HEK293 (cell line): ENCODE results near the gene C1QL4.

Source experiments
- CTCF ChIA-PET: fragments of 350-600 bp; formaldehyde crosslinking; extraction: SDS; loops from one replicate; lab custom pipeline; 2021; ENCODE audit warnings: antibody characterized with exemption; lab: Yijun Ruan, JAX
- POLR2A ChIA-PET: fragments of 300-600 bp; formaldehyde crosslinking; extraction: SDS; loops from one replicate; lab custom pipeline; 2020; ENCODE audit warnings: antibody characterized with exemption, inconsistent platforms; lab: Yijun Ruan, JAX
- H3K27ac ChIP-seq: fragments of 200-500 bp; sonication (Bioruptor generic); 2 replicates; pipeline ENCODE4 v1.5.1; 2014; ENCODE audit warnings: low read depth, low read length, control low read depth, inconsistent platforms; ENCODE audit errors: extremely low read depth
- H3K36me3 ChIP-seq, 2 experiments: fragments of 200-500 bp in 1 of 2; sonication (Bioruptor generic) in 1 of 2; 1 replicate in 1 of 2; 2 replicates in 1 of 2; pipeline ENCODE4 v1.5.1; 2014 to 2017; ENCODE audit warnings: inconsistent platforms in 2 of 2, low read length in 2 of 2; ENCODE audit not compliant: control insufficient read depth in 2 of 2, insufficient read depth in 1 of 2
- H3K4me1 ChIP-seq: fragments of 200-500 bp; sonication (Bioruptor generic); 2 replicates; pipeline ENCODE4 v1.5.1; 2014; ENCODE audit warnings: mild to moderate bottlenecking, low read length, inconsistent platforms; ENCODE audit not compliant: control insufficient read depth, insufficient read depth
- H3K4me3 ChIP-seq: 2 replicates; pipeline ENCODE4 v1.5.1; 2011; ENCODE audit warnings: low read depth, mild to moderate bottlenecking, control low read depth, low read length, moderate library complexity
- H3K9me3 ChIP-seq: fragments of 200-500 bp; sonication (Bioruptor generic); 2 replicates; pipeline ENCODE4 v1.5.1; 2014; ENCODE audit warnings: low read depth, low read length, inconsistent platforms; ENCODE audit not compliant: control insufficient read depth, insufficient read depth
- REST ChIP-seq: fragments of 450-650 bp; formaldehyde crosslinking; IDR thresholded peaks from 2 replicates; pipeline ENCODE4 v1.5.1; 2016; ENCODE audit warnings: missing biosample characterization, missing genetic modification characterization
- SALL2 ChIP-seq: fragments of 450-650 bp; formaldehyde crosslinking; IDR thresholded peaks from 2 replicates; pipeline ENCODE4 v1.5.0; 2017; ENCODE audit warnings: missing biosample characterization, mild to moderate bottlenecking, missing genetic modification characterization, borderline replicate concordance
- SP7 ChIP-seq: fragments of 450-650 bp; formaldehyde crosslinking; IDR thresholded peaks from 2 replicates; pipeline ENCODE4 v1.5.1; 2016; ENCODE audit warnings: missing biosample characterization, missing genetic modification characterization
- ZBTB17 ChIP-seq: fragments of 450-650 bp; formaldehyde crosslinking; IDR thresholded peaks from 2 replicates; pipeline ENCODE4 v1.5.1; 2016; ENCODE audit warnings: missing biosample characterization, missing genetic modification characterization
- ZBTB20 ChIP-seq: fragments of 450-650 bp; formaldehyde crosslinking; IDR thresholded peaks from 2 replicates; pipeline ENCODE4 v1.5.1; 2016; ENCODE audit warnings: missing biosample characterization, missing genetic modification characterization
- ZBTB21 ChIP-seq: fragments of 450-650 bp; formaldehyde crosslinking; IDR thresholded peaks from 2 replicates; pipeline ENCODE4 v1.5.1; 2017; ENCODE audit warnings: missing biosample characterization, missing genetic modification characterization
- ZFP3 ChIP-seq: fragments of 450-650 bp; formaldehyde crosslinking; IDR thresholded peaks from 2 replicates; pipeline ENCODE4 v1.5.1; 2016; ENCODE audit warnings: low read depth, missing biosample characterization, missing genetic modification characterization
- ZNF112 ChIP-seq: fragments of 450-650 bp; formaldehyde crosslinking; IDR thresholded peaks from 2 replicates; pipeline ENCODE4 v1.5.0; 2017; ENCODE audit warnings: missing biosample characterization, missing genetic modification characterization
- ZNF148 ChIP-seq: fragments of 450-650 bp; formaldehyde crosslinking; IDR thresholded peaks from 2 replicates; pipeline ENCODE4 v1.5.0; 2017; ENCODE audit warnings: missing biosample characterization, missing genetic modification characterization, borderline replicate concordance
- ZNF169 ChIP-seq: fragments of 450-650 bp; formaldehyde crosslinking; IDR thresholded peaks from 2 replicates; pipeline ENCODE4 v1.5.1; 2016; ENCODE audit warnings: missing biosample characterization, missing genetic modification characterization
- ZNF2 ChIP-seq: fragments of 450-650 bp; formaldehyde crosslinking; IDR thresholded peaks from 2 replicates; pipeline ENCODE4 v1.5.1; 2016; ENCODE audit warnings: missing biosample characterization, missing genetic modification characterization
- ZNF341 ChIP-seq: fragments of 450-650 bp; formaldehyde crosslinking; IDR thresholded peaks from 2 replicates; pipeline ENCODE4; 2016; ENCODE audit warnings: low read depth, missing biosample characterization, missing genetic modification characterization
- ZNF366 ChIP-seq: fragments of 450-650 bp; formaldehyde crosslinking; conservative IDR thresholded peaks from 2 replicates; pipeline ENCODE4 v1.5.1; 2016; ENCODE audit warnings: missing biosample characterization, missing genetic modification characterization
- ZNF433 ChIP-seq: fragments of 450-650 bp; formaldehyde crosslinking; IDR thresholded peaks from 2 replicates; pipeline ENCODE4 v1.5.1; 2016; ENCODE audit warnings: missing biosample characterization, missing genetic modification characterization, low read depth
- ZNF449 ChIP-seq: fragments of 450-650 bp; formaldehyde crosslinking; IDR thresholded peaks from 2 replicates; pipeline ENCODE4 v1.5.1; 2017; ENCODE audit warnings: missing biosample characterization, mild to moderate bottlenecking, missing genetic modification characterization, moderate library complexity
- ZNF610 ChIP-seq: fragments of 450-650 bp; formaldehyde crosslinking; IDR thresholded peaks from 2 replicates; pipeline ENCODE4 v1.5.1; 2016; ENCODE audit warnings: missing biosample characterization, missing genetic modification characterization, borderline replicate concordance
- ZNF843 ChIP-seq: fragments of 450-650 bp; formaldehyde crosslinking; IDR thresholded peaks from 2 replicates; pipeline ENCODE4 v1.5.1; 2016; ENCODE audit warnings: missing biosample characterization, missing genetic modification characterization
- ZSCAN5A ChIP-seq: fragments of 450-650 bp; formaldehyde crosslinking; IDR thresholded peaks from 2 replicates; pipeline ENCODE4 v1.5.1; 2016; ENCODE audit warnings: missing biosample characterization, missing genetic modification characterization
- TF ChIP-seq, protein P1 (sequence below): fragments of 450-650 bp; formaldehyde crosslinking; conservative IDR thresholded peaks from 2 replicates; pipeline ENCODE4 v1.5.1; 2016; ENCODE audit warnings: low read depth, missing biosample characterization, missing genetic modification characterization
- TF ChIP-seq, protein P2 (sequence below): fragments of 450-650 bp; formaldehyde crosslinking; IDR thresholded peaks from 2 replicates; pipeline ENCODE4 v1.5.1; 2016; ENCODE audit warnings: missing biosample characterization, missing genetic modification characterization

C1QL4 gene

DNA sequence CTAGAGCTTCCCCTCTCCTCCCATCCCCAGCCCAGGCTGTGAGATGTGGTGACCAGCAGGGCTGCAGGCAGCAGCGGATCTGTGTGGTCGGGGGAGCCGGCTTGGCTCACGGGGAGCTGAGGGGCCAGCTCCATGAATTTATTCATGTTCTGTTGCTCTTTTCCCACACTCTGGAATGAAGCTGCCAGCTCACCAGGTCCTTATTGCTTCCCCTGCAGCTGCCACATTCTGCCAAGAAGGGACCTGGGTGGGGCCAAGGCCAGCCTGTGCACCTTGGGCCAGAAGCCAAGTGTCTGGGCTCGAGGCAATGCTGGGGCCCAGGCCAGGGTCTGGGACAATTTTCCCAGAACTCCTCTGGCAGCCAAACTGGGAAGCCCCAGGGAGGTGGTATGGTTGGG lies 2.5 kb upstream of the C1QL4 start (continued):
- TF ChIP-seq ZNF449 (tag by site-specific recombination) (no peak), ZNF843 (tag by site-specific recombination) (no peak), ZBTB21 (tag by site-specific recombination) (no peak), ZBTB20 (tag by site-specific recombination) (peak; percentile 34; the same call in 1 of the 2 replicates), ZNF610 (tag by site-specific recombination) (no peak), ZNF148 (tag by site-specific recombination) (no peak), ZNF2 (tag by site-specific recombination) (no peak), ZNF341 (tag by site-specific recombination) (no peak), ZNF169 (tag by site-specific recombination) (no peak), ZFP3 (tag by site-specific recombination) (no peak), SP7 (tag by site-specific recombination) (no peak)
- TF ChIP-seq, protein P1, sequence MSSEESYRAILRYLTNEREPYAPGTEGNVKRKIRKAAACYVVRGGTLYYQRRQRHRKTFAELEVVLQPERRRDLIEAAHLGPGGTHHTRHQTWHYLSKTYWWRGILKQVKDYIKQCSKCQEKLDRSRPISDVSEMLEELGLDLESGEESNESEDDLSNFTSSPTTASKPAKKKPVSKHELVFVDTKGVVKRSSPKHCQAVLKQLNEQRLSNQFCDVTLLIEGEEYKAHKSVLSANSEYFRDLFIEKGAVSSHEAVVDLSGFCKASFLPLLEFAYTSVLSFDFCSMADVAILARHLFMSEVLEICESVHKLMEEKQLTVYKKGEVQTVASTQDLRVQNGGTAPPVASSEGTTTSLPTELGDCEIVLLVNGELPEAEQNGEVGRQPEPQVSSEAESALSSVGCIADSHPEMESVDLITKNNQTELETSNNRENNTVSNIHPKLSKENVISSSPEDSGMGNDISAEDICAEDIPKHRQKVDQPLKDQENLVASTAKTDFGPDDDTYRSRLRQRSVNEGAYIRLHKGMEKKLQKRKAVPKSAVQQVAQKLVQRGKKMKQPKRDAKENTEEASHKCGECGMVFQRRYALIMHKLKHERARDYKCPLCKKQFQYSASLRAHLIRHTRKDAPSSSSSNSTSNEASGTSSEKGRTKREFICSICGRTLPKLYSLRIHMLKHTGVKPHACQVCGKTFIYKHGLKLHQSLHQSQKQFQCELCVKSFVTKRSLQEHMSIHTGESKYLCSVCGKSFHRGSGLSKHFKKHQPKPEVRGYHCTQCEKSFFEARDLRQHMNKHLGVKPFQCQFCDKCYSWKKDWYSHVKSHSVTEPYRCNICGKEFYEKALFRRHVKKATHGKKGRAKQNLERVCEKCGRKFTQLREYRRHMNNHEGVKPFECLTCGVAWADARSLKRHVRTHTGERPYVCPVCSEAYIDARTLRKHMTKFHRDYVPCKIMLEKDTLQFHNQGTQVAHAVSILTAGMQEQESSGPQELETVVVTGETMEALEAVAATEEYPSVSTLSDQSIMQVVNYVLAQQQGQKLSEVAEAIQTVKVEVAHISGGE (tag by site-specific recombination) = no peak
- TF ChIP-seq, protein P2, sequence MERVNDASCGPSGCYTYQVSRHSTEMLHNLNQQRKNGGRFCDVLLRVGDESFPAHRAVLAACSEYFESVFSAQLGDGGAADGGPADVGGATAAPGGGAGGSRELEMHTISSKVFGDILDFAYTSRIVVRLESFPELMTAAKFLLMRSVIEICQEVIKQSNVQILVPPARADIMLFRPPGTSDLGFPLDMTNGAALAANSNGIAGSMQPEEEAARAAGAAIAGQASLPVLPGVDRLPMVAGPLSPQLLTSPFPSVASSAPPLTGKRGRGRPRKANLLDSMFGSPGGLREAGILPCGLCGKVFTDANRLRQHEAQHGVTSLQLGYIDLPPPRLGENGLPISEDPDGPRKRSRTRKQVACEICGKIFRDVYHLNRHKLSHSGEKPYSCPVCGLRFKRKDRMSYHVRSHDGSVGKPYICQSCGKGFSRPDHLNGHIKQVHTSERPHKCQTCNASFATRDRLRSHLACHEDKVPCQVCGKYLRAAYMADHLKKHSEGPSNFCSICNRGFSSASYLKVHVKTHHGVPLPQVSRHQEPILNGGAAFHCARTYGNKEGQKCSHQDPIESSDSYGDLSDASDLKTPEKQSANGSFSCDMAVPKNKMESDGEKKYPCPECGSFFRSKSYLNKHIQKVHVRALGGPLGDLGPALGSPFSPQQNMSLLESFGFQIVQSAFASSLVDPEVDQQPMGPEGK (tag by site-specific recombination) = 0 out of 2 replicates have a peak, but pooled peaks have one; percentile 22

GRCh38 chr12:49338830-49339463 lies 2.0 kb upstream of the C1QL4 start:
- H3K27ac ChIP-seq = no peak overlapping the region
- H3K36me3 ChIP-seq = no peaks in the 10 kb centered on the region
- H3K9me3 ChIP-seq = no peaks in the 10 kb centered on the region
- POLR2A ChIA-PET = interaction anchor here (0.8 to 8.2 kb wide), 3 partner anchors 9 to 16 kb away, joined by 3 to 82 read pairs (median 6); partner anchors contain the start of gene TROAP
- CTCF ChIA-PET = interaction anchor here (0.7 to 11.4 kb wide), 10 partner anchors 8 to 176 kb away, joined by 3 to 185 read pairs (median 6); partner anchors contain the start of genes DNAJC22, PRPH, SPATS2 and TROAP
- peaks cover 9% of the 10 kb centered on the region; the same call in 1 of the 2 replicates for H3K4me1 ChIP-seq
- no peak overlapping the region for H3K4me3 ChIP-seq
- TF ChIP-seq ZBTB20 (tag by site-specific recombination) = no peak
- TF ChIP-seq ZSCAN5A (tag by site-specific recombination) = no peak
- no peak for TF ChIP-seq REST (tag by site-specific recombination)
- TF ChIP-seq ZBTB17 (tag by site-specific recombination) = peak; percentile 48; the same call in 1 of the 2 replicates
- no peak for TF ChIP-seq ZNF112 (tag by site-specific recombination)
- no peak for TF ChIP-seq ZNF433 (tag by site-specific recombination)
- TF ChIP-seq ZNF366 (tag by site-specific recombination) = 0 out of 2 replicates have a peak, but pooled peaks have one; percentile 28
- TF ChIP-seq SALL2 (tag by site-specific recombination) = no peak
